HG03045 (cell line): ENCODE measurements around the gene PLEKHM1.
"Not testable (repeated sequence)": the region's sequence is repeated elsewhere in the genome, so short reads cannot be mapped to it uniquely, and the experiment has no call there.

ENCODE experiments used
- ATAC-seq: cut with Tn5 transposase; IDR thresholded peaks from one replicate; pipeline ENCODE4 v1.9.1; 2021; ENCODE audit warnings: mild to moderate bottlenecking, moderate library complexity; ENCODE audit not compliant: unreplicated experiment

The PLEKHM1 gene

DNA sequence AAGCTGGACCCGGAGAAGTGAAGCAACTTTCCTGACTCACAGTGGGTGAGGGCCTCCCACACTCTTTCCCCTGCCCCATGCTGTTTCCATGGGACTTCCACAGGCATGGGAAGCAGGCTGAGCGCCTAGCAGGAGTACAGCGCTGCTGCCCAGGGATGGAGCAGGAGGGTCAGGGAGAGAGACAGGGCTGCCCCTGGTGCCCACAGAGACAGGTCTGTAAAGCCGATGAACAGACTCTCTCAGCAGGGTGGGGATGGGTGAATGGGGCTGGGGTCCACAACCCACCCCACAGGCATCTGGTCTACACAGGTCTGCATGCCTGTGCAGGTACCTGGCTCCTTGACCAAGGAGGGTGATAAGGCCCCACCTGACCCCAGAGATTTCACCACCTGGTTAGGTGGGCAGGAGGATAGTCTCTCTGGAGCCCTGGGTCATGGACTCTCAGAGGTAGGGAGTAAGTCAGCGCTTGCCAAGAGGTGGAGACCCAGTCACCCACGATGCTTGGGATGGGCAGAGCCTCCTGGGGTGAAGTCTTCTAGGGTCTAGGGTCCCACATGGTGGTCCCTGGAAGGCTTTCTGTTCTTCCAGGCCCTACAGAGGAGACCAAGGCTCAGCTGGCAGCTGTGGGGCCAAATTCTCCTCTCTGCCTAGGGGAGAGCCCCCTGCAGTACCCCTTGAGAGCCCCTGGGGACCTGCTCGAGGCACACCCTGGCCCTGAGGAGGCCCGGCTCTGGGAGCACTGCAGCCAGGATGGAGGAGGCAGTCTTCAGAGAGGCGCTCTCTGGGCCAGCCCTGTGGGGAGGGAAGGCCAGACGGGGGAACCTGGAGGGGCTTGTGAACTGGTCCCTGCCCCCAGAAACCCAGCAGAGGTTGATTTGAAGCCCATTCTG, 46.9 kb downstream of the PLEKHM1 start:
- ATAC-seq, result not testable (repeated sequence)

DNA sequence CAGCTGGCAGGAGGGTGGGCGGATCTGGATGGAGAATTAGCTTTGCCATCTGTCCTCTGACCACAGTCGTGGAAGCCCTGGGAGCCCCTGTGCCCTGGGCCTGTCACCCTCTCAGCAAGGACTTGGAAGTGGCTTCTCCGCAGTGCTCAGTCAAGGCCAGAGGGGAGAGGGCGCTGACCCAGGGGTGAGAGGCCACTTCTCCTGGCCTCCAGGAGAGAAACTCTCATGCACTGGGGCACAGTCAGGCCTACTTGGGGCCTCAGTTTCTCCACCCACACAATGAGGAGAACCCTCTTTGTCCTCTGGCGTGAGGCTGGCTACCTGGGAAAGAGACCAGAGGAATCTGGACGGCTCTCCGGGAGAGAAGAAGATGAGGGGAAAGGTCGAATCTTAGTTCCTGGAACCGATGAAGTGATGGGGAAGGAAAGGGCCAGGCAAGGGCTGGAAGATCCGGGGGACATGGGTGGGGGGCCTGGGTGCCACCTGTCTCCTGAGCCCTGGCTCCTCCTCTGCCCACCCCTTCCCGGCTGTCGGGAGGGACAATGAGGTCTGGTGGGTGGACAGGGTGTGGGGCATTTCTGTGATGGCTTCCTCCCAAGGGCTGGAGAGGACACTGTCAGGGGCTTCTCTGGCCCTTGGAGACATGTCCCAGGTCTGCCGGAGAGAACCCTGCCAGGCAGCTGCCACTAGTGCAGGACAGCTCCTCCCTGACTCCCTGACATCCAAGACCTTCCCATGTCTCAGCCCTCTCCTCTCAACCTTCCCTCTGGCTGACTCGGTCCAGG, 48.8 kb downstream of the PLEKHM1 start:
- ATAC-seq, result no peak

DNA sequence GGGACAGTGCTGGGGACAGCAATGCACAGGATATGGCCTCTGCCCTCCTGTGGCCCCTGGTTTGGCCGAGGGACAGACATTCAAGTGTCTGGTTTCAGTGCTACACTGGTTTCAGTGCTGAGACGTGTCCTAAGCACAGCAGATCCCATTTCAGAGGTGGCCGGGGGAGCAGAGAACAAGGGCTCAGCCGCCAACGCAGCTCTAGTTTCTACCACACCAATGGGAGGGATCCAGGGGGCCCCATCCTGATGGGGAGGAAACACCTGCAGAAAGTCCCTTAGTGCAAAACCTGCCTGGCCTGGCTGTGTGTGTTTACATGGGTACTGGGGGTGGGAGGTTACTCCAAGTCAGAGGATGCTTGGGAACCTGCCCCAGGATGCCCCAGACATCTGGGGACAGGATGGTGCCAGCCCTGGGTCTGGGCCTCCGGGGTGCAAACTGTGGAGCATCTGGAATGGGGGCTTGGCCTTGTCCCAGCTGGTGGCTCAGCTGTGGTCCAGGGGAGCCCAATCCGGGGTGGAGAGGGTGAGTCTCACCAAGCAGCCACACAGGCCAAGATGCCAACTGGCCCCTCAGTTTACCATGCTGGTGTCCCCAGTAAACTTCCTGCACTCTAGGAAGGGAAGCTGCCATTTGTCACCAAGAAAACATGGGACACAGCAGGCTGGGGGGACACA, 49.5 kb downstream of the PLEKHM1 start:
- peak; percentile 82 for ATAC-seq

DNA sequence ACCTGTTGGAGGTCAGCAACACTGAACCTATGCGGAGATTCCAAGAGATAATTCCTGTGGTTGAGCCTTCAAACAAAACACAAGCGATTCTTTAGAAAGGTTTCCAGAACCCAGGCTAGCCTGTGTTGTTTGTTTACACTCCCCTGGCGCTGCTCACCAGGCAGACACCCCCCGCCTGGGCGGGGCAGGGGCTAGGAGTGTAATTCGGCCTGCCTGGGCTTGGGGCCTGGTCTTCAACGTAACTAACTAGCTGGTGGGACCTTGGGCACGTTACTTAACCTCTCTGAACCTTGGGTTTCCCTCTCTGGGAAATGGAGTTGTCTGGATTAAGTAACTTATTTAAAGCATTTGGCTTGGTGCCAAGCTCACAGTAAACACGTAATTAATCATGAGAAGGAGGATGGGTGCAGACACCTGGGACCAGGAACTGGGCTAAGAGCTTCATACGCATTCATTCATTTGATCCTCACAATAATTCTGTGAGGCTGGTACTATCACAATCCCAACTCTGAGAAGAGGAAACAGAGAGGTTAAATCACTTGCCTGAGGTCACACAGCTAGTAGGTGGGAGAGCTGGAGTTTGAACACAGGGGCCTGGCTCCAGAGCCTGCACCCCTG, 50.3 kb downstream of the PLEKHM1 start:
- no peak for ATAC-seq

DNA sequence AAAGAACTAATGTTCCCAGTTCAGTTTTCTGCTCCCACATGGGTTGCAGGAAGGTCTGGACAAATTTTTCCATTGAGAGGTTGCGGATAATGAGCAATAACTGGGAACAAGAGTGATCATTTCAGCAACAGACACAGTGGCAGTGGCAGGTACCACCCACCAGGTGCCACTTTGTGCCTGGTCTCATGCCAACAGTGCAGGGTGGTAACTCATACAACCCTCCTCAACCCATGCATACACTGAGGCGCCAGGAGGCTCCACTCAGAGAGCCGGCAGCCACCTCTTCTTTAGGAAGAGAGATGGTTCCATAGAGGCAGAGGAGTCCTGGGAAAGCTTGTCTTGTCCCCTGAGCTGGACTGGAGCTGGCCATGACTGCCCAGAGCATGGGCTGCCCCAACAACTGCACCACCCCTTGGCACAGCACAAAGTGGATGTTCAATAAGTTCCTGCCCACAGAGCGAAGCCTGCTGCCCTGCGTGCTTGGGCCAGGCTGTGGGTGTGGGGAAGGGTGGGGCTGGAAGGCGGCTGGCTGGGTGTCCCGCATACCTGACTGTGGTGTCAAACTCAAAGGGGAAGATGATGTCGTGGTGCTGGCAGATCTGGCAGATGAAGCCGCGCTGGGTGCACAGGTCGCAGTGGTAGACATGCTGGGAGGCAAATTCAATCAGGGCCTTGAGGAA, 51.5 kb downstream of the PLEKHM1 start:
- ATAC-seq, result no peak

DNA sequence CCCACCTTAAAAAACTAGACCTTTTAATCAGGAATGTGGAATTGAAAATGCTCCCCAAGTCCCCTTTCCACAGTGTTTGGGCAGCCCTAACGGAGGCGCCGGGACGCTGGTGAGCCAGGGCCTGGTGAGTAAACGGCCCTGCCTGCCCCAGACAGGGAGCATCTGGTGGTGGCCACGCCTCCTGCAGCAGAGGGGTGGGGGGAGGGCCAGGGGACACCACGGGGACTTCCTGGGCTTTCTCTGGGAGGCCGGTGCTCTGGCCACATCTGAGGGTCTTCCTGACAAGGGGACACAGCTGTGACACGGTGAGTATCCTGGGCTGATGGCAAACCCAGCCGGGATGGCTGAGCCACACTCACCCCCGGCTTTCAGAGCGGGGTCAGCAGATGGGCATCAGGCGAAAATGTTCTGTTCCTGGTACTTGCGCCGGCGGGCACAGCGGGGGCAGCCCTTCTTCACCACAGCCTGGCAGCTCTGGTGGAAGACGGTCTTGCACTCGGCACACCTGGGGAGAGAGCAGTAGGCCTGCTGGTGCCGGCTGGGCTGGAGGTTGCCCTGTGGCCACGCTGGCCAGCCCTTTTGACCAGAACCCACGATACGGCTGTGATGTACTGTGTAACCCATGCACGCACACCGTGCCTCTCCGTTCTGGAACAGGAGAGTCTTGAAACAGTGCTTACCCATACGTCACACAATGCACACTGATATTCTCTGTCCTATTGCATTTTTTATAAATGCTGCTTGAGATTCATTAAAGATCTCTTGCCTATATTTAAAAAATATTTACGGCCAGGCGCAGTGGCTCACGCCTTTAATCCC, 52.8 kb downstream of the PLEKHM1 start:
- no peak for ATAC-seq

DNA sequence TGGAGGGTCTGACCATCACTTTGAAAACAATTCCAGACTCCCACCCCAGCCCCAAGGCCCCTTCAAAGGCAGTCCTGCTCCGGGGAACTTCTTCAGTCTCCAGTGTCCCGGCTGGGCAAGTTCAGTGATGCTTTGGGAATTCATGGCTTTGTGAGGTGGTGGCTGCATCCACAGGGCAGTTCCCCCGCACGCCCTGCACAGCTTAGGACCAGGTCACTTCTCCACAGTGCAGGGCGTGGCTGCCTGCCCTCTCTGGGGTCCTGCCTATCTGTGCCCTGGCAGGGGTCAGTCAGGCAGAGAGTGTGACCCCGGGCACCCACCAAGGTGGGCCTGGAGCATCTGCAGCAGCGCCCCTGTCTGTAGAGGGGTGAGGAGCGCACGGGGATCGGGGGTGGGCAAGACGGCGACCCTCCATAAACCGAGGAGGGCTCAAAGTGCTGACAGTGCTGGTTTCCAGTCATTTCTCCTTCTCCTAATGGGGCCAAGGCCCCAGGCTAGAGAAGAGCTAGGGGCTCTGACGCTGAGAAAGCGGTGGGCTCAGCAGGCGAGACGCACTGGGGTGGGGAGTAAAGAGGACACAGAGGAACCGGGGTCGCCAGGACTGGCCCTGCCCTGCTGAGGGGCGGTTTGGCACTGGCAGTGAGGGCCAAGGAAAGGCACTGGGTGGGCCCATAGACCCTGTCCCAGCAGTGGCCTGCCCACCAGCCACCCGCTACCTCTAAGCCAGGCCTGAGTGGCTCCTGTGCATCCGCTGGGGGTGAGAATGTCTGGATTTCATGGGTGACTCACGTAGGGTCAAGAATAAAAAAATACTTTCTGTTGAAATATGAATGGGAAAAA, 53.7 kb downstream of the PLEKHM1 start:
- ATAC-seq, result no peak

DNA sequence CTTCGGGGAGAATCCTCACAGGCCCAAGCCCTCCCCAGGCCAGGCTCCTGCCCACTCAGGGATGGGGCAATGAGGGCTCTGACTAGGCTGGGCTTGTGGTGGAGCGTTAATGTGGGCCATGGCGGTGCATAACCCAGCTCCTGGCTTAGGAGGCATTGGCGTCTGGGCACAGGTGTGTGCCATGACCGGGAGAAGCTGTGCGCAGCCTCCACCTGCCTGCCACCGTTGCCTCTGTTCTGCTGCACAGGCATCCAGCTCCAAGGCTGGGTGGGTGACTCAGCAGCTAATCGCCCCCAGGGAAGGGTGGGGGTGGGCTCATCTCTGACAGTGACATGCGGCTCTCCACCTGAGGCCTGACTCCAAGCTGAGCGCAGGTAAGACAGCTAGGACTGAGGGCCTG, 54.4 kb downstream of the PLEKHM1 start:
- no peak for ATAC-seq

DNA sequence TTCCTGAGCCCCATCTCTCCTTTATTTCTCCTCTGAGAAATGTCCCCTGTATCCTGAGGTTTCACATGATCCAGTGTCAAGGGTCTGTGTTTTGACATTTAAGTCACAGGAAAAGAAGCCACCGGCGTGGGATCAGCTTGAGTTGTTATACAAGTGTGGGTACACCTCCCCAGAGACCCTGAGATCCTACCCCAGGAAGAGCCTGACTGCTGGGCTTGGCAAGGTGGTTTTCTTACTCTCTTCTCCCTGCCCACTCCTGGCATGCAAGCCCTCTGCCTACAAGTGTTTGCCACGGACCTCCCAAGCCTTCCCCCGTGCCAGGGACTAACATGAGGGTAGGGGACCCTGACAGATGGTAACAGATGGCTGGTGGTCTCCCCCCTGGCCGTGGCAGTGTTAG, 55.0 kb downstream of the PLEKHM1 start:
- no peak for ATAC-seq

DNA sequence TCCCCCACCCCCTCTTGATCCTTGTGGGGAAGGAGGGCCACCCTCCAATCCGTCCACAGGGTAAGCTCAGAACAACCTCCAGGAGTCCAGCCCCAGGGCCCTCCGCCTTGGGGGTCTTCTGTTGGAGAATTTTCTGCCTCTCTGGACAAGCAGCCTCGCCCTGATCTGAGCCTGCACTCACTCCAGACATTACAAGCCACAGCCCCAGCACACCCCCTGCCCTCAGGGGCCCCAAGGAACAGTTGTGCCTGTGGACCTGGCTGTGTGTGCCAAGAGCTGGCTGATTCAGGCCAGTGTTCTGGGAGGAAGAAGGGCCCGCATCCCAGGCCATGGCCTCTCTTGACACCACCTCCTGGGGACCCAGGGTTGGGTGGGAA, 57.4 kb downstream of the PLEKHM1 start:
- no peak for ATAC-seq

DNA sequence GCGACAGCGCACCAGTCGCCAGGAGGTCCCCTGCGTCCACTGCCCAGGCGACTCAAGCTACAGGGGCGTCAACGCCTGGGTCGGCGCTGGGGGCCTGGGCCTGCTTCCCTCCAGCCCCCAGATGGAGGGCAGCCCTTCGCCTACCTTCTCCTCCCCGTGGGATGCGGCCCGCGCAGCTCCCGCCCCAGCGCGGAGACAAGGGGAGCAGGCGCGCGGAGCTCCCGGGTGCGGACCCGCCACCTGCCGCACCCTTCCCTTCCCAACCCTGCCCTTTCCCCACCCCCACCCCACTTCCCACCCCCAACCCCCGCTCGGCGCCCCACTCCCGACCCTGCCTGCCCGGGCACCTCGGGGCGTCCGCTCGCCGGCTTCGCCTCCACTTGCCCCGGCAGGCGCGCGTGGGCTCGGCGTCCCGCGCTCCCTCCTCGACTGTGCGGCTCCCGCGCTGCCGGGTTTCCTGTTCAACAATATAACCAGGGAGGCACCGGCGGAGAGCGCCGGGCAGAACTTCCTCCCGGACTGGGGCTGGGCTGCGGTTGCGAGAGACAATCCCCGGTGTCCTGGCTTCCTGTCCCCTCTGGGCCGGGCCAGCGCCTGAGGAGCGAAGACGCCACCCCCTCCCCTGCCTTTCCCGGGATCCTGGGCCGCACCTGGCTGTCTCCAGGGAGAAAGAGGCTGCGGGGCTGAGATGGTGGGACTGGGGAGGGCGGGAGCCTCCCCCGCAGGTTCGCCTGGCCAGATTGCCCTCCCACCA, 57.9 kb downstream of the PLEKHM1 start, which contains the start of gene ARHGAP27:
Gene ARHGAP27, minus strand, starts transcription at position 466 of the 754 bp plus-strand sequence. CDS start 2,591 bp downstream, outside the sequence.
- ATAC-seq, result no peak

DNA sequence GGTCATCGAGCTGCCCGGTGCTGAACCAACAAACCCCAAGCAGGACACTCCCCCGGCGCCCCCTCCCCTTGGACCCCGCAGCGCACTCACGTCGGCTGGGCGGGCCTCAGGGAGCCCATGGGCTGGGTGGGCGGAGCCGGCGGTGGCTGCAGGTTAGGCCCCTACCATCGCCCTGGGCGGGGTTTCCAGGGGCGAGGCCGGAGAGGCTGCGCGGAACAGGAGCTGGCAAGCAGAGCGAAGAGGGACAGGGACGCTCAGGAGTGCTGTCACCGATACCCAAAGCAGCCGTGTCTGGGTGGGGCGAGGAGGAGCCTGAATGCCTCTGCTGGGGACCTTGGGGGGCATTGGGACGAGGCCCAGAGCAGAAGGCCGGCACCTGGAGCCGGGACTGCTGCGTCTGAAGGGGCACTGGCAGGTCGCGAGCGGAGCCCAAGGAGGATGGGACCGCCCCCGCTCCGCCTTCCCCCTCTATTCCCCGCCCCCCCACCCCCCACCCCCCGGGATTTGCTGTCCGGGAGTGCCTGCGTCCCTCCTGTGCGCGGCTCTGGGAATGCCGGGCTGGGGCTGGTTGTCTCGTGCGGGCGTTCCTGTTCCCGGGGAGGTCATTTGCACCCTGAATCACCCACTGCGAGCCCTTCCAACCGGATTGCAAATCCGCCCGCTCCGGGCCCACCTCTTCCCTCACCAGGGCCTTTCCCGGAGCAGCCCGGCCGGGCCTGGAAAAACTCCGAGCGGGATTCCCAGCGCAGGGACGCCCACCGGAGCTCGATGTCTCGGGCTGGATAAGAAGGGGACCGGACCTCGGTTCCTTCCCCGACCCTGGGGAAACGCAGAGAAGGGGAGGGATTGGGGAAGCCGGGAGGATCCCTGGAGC, 58.8 kb downstream of the PLEKHM1 start:
- peak; percentile 58 for ATAC-seq

DNA sequence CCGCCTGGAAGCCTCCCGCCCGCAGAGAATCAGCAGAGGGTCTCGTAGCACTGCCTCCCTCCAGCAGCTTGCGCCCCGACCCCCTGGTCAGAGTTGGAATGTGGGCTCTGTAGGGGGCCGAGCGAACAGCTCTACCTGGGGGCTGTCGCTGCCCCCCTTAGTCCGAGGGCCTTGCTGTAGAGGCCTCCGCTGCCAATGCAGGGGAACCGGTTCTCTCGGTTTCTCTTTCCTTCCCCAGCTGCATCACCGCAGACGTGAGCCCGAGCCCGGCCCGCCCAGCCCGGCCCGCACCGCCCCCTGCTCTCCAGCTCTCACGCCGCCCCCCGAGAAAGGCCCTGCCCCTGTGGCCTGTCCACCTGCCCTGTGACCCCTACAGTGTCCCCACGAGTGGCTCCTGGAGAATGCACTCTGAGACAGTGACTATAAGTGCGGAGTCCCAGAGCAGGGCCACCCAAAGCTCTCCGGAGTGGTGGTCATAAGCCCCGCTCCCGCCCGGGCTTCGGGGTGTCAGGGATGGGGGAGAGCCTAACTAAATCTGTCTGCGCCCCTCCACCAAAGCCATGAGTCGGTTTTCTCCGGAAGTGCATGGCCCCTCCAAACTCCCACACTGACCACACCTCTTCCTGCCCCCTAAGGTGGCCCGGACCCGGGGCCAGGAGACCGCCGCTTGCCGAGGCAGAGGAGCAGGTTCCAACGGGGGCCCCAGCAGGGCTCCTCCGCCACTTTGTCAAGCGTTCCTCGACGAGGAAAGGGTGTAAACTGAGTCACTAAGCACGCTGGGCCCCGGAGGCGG, 59.6 kb downstream of the PLEKHM1 start:
- ATAC-seq, result peak; percentile 21

DNA sequence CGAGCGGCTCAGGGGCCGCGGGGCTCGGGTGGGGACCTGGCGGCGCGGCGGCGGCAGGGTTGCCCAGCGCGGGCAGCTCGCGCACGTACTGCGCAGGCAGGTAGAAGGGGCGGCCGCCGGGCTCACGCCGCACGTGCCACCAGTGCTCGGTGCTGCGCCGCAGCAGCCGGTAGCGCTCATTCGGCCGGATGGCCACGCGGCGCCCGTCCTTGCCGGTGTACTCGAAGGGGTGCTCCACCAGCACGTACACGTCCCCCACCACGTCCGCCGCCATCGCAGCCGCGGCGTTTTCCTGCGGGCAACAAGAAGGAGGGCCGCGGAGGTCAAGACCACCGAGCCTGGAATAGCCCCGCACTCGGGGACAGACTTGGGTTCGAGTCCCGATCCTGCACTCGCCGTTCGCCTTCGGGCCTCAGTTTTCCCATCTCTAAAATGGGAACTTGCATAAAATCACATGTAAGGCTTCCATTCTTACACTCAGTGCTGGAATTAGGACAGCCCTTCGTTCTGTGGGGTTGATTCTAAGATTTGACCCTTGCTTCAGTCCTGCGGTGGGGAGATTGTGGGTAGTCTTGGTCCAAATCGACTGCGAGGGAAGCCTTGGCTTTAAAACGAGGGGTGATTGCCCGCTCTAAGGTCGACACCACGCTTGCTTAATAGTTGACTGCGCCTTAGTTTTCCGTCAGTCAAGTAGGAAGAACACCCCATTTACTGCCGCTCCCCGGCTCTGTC, 60.3 kb downstream of the PLEKHM1 start:
- ATAC-seq, result no peak

DNA sequence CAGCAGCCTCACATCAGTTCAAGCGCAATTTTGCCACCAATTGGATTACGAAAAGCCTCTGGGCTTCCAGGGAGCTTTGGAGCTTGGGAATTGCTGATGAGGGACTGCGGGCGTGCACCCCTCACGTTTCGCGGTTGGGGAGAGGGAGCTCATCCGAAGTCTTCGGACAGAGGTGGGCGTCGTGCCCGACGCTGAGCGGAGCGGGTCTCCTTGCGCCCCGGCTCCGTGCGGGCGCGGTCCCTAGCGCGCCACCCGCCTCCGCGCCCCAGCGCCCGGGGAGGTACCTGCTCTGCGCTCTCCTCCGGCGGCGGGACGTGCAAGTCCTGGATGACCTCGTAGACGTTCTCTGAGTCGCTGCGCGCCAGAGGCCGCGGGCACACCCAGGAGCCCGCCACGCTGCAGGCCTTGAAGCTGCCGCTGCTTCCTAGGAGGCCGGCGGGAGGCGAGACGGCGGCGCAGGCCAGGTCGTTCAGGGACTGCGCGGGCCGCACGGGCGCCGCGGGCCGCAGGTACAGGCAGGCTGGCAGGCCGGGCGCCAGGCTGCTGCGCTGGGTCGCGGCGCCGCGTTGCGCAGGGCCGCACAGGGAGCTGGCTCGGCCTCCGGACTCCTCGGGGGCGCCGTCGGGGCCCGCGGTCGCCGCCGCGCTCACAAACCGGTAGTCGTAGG, 61.0 kb downstream of the PLEKHM1 start:
- no peak for ATAC-seq
